GM19397 (cell line): ENCODE measurements around the gene PUS7L.
"Not testable (repeated sequence)": the region's sequence is repeated elsewhere in the genome, so short reads cannot be mapped to it uniquely, and the experiment has no call there.

ENCODE experiments used
- ATAC-seq: cut with Tn5 transposase; IDR thresholded peaks from one replicate; pipeline ENCODE4 v1.9.1; 2021; ENCODE audit warnings: mild to moderate bottlenecking, moderate library complexity; ENCODE audit not compliant: unreplicated experiment

The PUS7L gene

DNA sequence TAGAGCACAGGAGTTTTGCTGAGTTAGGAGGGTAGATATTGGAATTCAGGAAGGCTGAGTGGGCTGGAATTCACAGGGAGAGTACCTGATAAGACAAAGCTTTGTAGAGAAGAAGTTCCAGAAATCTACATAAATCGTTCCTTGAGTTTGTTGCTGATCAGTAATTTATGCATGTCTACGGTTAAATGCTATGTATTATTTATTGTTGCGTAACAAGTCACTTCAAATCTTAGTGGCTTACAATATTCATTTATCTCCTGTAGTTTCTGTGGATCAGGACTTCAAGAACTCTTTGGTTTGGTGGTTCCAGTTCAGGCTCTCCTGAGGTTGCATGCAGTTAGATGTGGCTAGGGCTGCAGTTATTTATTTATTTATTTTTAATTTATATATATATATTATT, 7.8 kb downstream of the PUS7L start:
- no peak for ATAC-seq

DNA sequence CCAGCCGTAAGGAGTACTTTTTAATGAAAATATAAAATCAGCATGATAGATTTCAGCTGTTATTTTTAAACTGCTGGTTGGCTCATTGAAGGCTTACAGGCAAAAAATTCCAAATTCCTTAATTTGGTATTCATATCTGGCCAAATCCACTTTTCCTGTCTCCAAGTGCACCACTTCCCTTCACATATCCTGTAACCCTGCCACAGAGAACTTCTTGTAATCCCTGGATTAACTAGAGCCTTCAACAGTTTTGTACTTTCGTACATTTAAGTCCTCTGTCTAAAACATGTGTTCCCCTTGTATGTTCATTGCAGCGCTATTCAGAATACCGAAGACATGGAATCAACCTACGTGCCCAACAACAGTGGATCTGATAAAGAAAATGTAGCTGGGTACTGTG, 9.6 kb downstream of the PUS7L start:
- no peak for ATAC-seq

DNA sequence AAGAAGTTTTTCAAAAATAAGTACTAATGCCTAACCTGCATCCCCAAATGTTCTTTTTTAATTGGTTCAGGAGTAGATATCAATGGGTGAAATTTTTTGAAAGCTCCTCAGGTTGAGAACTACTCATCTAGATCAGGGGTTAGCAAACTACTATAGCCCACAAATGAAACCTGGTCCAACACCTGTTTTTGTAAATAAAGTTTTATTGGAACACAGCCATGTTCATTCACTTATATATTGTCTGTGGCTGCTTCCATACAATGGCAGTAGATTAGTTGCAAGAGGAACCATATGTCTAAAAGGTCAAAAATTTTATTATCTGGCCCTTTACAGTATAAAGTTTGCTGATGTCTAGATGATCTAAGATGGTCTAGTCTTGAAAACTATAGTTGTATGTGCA, 13.8 kb downstream of the PUS7L start:
- ATAC-seq: no peak

DNA sequence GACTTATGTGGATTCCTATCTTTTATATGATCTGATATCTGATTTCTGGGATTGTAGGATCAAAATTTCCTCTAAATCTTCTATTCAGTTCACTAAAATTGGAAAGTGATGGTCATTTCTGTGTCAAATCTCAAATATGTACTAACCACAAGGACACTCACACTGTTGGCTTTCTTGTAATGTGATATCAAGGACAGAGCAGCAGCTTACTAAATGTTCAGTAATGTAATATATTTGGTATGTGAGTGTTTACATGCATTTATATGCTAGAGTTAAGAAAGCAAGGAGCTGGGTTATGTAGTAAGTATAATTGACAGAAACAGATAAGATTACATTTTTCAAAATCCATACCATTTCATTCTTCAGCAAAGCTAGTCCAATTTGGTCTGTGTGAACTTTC, 16.5 kb downstream of the PUS7L start:
- no peak for ATAC-seq

DNA sequence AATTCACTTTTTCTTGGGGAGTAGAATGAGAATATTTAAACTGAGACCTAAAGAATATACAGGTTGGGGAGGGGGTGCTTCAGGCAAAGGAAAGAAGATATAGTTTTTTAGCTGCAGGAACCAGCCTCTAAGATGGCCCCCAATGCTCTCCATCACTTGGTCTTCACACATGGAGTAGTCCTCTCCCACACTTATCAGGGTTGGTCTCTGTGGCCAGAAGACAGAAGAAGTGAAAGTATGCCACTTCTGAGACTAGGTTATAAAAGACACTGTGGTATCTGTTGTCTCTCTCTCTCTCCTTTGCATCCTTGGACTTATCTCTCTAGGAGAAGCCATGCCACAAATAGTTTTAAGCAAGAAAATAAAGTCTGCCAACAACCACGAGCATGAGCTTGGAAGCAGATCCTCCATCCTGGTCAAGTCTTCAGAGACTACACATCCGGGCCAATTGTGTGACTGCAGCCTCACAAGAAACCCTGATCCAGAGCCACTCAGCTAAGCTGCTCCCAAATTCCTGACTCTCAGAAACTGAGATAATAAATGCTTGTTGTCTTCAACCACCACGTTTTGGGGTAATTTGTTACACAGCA, 18.0 kb downstream of the PUS7L start:
- no peak for ATAC-seq

DNA sequence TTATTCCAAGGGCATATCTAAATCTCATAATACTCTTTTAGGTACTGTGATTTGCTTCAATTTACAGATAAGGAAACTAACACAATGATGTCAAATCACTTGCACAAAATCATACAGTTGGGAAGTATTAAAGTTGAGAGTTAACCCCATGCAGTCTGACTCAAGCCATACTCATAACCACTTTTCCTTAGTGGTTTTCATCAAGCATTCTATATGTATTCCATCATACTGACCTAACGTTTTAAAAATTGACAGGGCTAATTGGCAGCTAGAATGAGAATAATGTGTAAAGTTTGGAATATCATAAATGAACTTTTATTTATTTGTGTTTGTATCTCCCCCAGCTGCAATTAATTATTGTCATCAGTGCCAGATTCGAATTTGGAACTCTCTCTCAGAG, 20.9 kb downstream of the PUS7L start:
- ATAC-seq: no peak

DNA sequence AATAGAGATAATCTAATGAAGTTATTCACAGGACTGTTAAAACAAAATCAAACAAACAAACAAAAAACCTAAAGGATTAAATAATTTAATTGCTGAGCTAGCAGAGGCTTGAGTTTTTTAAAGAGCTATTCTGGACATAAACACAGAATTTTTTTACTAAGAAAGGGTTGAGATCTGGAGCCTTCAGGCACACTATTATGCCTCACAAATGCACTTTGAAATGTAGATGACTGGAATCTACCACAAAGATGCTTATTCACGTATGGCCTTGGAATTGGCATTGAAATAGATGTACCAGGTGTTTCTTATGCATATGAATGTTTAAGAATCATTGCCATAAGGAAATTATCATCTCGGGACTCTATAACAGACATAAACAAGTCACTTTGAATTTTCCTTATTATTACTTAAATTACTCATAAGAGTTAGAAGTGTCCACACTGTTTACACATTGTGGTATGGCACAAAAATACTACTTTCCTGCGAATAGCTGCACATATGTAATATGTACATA, 21.6 kb downstream of the PUS7L start:
- no peak for ATAC-seq

DNA sequence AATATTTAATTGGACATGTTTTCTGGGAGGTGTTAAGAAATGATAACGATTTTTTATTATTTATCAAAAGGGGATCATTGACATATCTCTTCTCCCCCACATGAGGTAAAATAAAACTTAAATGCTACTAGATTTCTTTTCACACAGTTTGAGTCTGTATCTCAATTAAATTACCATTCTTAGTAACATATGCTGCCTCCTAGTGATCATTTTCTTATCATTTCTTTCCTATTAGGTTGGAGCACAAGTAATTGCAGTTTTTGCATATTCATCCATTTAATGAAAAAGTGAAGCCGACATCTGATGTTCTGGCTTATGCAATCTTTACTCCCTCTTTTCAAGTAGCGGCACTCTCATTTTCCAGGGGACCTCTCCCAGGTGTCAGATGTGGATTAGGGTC, 24.9 kb downstream of the PUS7L start:
- no peak for ATAC-seq

DNA sequence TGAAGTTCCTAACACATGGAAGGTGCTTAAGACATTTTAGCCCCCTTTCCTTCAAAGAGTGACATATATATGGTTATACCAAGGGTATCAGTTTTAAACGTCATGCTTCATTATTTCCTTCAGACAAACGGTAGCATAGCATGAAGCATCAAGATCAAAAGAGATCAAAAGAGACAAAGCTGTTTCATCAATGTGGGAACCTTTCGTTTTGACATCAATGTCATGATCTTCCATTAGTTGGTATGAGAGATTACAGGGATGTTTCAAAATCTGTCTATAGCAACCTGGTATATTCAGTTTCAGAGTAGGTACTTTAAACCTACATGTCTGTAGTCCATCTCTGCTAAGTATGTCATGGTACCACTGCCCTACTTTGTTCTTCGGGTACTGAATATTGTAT, 28.3 kb downstream of the PUS7L start:
- no peak for ATAC-seq

DNA sequence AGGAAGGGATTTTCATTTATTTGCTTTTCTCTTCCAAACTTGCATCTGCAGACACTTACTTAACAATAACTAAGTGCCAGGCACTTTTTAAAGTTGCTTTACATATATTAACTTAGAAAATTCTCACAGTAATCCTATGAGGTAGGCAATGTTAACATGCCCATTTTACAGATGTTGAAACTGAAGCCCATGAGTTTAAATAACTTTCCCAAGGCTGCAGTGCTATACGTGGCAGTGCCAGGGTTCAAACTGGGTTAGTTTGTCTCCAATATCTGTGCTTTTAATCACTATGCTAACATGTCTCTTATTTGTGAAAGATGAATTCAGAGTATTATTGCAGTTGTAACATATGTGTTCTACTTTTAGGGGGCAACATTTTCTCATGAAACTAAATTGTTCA, 29.9 kb downstream of the PUS7L start:
- ATAC-seq: no peak

DNA sequence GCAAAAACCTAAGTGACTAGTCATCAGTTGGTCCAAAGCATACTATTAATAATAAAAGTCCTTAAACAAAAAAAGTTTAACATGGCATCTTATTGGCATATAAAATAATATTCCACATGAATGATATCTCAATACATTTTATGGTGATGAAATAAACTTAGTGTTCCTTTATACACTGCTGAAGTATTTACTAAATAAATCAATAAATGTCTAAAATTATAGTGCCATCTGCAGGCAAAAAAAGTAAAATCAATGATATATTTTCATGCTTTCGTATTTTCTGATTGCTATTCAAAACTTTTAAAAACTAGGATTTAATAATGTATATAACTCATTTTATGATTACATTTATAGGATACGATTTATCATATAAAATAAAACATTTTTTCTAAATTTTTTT, 30.5 kb downstream of the PUS7L start:
- no peak for ATAC-seq

DNA sequence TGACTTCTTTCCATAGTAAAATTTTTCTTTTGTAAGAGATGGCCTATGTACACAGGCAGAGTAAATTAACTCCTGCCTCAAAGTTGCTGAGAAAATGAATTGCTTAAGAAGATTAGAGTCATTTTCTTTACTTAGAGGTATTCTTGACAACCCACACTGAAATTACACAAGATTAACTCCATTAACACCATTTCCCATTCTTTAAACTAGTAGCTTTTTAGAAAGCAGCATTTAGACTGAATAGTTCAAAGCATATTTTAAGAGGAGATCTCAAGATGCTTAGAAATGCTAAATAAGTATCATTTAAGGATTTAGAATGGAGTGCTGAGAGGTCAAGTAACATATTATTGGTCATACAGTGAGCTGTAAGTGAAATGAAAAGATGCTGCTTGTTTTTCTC, 35.5 kb downstream of the PUS7L start:
- no peak for ATAC-seq

DNA sequence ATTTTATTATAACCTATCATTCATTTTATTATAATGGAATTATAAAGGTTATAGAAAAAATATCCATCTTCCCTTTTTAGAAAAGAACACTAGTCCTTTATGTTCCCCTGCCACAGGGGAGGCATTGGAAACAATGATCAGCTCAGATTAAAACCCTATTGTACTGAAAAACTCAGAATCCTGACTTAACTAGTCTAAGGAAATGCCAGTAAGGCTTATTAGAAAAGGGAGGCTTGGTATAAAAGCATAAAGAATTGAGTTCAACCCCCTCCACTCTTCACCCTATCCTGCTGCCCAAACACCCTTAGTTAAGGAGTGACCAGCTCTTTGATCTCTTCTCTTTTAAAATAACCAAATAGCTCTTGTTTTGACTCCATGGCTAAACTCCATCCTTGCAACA, 36.0 kb downstream of the PUS7L start:
- no peak for ATAC-seq

DNA sequence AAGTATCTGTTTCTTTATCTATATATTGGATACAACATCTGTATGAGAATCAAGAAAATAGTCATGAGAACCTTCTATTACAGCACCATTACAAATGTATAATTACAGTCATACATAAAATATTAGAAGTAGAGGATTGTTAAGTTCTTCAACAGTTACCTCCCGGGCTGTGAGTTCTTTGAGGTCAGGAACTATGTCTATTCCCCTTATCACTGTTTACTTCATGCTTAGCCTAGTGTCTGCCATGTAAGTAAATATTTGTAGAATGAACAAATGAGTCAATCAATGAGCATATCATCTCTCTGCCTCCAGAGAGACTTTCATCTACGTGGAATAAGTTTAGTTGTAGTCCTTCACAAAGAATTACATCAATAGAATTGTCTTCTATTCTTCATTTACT, 47.2 kb downstream of the PUS7L start:
- ATAC-seq: no peak

DNA sequence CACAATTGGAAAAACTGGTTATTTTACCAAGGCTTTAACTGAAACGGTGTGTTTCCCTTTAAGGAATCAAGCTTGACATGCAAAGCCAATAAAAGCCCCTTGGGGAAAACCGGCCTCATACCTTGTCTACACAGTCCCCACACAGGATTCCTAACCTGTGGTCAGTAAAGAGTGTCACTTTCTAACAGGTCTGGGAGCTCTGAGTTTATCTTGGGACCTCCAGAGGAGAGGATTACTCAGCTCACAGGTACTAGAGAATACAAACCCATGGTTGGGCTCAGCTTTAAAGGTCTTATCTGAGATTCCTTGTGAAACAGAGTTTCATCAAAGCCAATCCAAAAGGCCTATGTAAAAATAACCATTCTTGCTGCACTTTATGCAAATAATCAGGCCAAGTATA, 54.8 kb downstream of the PUS7L start:
- ATAC-seq: not testable (repeated sequence)

DNA sequence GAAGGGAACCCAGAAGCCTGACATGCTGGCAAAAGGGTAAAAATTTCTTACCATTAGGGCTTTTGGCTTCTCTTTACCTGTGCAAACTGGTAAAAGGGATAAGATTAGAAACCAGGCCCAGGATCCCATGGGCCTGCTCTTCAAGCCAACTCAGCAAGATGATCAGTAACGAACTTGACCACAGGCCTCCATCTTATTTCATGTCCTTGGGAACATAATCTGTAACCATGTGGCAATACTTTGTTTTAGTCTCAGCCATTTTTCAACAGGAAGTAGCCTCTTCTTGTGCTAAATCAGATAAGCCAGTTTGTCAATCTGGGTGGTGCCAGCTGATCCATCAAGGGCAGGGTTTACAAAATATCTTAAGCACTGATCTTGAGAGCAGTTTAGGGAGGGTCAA, 57.4 kb downstream of the PUS7L start:
- not testable (repeated sequence) for ATAC-seq

DNA sequence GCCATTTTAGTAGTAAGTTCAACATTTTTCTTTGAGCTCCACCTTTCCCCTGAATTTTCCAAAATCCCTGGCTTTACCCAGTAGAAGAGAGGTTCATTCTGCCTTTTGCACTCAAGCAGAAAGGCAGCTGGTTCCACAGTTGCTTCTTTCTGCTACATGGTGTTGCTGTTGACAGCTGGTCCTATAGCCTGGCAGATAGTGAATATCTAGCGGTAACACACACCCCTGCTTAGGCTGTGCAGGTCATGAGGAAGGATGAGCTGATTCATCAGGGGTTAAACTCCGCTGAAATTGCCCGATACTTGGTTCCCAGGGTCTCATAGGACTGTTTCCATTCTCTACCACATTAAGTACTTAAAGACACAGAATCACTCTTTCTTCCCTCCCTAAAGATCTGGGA, 62.4 kb downstream of the PUS7L start:
- no peak for ATAC-seq

DNA sequence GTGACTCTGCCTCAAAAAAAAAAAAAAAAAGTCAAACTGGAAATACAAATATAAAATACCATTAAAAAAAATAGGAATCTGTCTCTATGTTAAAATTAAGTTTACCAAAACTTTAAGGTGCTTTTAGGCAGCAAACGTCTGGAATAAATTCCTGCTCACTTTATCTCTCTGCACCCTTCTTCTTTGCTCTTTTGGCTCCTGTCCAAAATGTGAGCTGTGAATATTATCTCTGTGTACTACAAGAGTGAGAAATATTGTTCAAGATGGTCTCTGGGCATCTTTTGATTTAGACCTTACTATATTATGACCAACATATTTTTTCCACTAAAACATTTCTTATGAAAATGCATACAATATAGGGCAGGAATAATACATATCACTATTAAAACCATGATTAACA, 63.7 kb downstream of the PUS7L start:
- no peak for ATAC-seq

DNA sequence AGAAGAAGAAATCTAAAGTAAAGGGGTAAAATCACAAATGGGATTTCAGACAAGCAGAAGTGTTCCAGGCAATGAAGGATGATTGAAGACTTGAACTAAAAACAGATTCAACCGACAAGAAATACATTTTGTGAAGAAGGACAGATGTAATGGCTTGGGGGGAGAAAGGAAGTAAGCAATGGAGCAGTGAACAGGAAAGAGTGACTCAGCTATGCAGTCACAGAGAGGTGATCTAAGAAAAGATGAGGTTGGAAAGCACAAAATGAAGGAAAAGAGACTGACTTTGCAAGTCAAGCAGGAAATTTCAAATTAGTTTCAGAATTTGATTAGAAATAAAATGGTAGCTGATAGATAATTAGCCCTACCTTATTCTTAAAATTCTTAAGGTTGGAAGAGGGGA, 66.5 kb downstream of the PUS7L start:
- no peak for ATAC-seq

DNA sequence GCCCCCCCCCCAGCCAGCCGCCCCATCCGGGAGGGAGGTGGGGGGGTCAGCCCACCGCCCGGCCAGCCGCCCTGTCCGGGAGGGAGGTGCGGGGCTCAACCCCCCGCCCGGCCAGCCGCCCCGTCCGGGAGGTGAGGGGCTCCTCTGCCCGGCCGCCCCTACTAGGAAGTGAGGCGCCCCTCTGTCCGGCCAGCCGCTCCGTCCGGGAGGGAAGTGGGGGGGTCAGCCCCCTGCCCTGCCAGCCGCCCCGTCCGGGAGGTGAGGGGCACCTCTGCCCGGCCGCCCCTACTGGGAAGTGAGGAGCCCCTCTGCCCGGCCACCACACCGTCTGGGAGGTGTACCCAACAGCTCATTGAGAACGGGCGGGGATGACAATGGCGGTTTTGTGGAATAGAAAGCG, 73.1 kb downstream of the PUS7L start:
- ATAC-seq: not testable (repeated sequence)

DNA sequence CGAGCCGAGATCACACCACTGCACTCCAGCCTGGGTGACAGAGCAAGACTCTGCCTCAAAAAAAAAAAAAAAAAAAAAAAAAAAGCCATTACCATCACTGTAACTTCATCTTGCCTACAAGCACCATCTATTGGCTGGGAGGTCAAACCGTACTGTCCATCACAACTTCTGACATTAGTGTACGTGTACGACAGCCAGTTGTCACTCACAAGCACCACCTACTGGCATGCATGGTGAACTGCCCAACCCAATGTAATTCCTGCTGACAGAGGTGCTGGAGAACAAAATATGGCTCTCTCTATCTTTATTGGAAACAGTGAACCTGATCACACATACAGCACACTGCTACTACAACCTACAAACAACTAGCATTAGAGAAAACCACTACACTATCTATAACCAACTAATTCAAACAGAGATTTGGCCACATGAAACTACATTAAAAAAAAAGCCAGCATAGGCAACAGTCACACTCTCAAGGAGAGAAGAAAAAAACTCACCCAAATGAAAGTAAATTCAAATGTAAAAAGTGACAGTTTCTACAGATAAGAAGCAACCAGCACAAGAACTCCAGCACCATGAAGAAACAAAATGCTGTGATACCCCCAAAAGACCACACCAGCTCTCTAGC, 82.3 kb downstream of the PUS7L start:
- ATAC-seq: peak; percentile 78

DNA sequence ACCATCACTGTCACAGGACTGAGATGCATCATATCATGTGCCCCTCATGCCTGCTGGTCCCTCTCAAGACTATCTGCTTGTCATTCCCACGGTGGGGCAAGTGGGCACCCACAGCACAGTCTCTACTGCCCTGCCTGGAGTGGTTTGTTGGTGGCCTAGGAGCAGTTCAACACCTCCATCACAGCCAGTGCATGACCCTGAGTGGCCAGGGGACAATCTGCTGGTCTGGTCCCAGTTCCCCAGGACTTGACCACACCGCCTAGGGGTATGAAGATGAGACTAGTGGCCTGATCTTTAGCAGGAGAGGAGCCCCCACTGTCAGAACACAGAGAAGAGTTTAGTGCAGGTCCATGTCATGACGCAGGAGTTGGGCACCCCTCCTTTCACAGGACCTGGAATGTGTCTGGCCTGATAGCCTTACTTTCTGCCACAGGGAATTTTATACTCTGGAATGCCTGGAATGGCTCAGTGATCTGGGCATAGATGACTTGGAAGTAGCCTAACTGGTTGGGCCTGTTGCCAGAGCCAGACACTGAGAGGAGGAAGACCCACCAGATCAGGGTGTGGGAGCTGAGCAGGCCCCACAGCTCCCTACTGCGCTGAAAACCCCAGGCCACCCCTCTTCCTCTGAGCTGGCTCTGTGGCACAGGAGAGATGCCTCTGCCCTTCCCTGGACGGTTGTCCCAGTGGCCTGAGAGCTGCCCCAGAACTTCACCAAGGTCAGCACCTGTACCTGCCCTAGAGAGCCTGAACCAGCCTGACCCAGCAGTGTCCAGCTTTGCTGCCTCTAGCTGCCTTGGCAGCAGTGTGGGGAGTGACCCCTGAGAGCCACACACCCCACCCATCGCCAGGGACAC, 83.3 kb downstream of the PUS7L start:
- ATAC-seq: no peak
